Endothelial cell of umbilical vein (primary cell): Measurements from ENCODE around the gene PHB1.

Source experiments
- CTCF ChIP-seq, 2 donors: IDR thresholded peaks; 1 replicate in 1 of 2; 2 replicates in 1 of 2; pipeline ENCODE4 v1.5.1; 2011; ENCODE audit warnings: low read length in 2 of 2, mild to moderate bottlenecking in 2 of 2, moderate library complexity in 2 of 2, control low read depth in 1 of 2, inconsistent platforms in 1 of 2, low read depth in 1 of 2; ENCODE audit not compliant: insufficient read depth in 1 of 2; ENCODE audit errors: extremely low read depth in 1 of 2
- EZH2 ChIP-seq: IDR thresholded peaks from 2 replicates; pipeline ENCODE4 v1.6.1; 2012; ENCODE audit warnings: borderline replicate concordance, low read depth, mild to moderate bottlenecking, moderate library complexity, low read length, inconsistent platforms; ENCODE audit not compliant: severe bottlenecking
- POLR2A ChIP-seq: IDR thresholded peaks from 2 replicates; pipeline ENCODE4 v1.6.1; 2012; ENCODE audit warnings: low read depth, mild to moderate bottlenecking, control low read depth, low read length
- POLR2AphosphoS5 ChIP-seq: IDR thresholded peaks from 2 replicates; pipeline ENCODE4 v1.6.1; 2012; ENCODE audit warnings: low read depth, mild to moderate bottlenecking, control low read depth, low read length, moderate library complexity; ENCODE audit not compliant: insufficient read depth

GRCh38 chr17:49409066-49409465 is 5.6 kb downstream of the PHB1 start:
- TF ChIP-seq POLR2A (no peak), CTCF (IDR thresholded peaks at IDR 0.05; ENCODE audit: extremely low read depth in 1 of 2, insufficient read depth in 1 of 2, low read depth in 1 of 2, low read length in 2 of 2) (no peak), EZH2 (no peak), POLR2AphosphoS5 (no peak)
